K562 (cell line): ENCODE data around the gene VPS37B. TPM values are rescaled to one million over a fixed set of nuclear protein-coding genes. Genes with fewer than 3 reads are reported as not detected.

ENCODE experiments used
- BRD9 ChIP-seq: fragments of 450-650 bp; IDR thresholded peaks from 2 replicates; pipeline ENCODE4 v1.6.1; 2018; ENCODE audit warnings: low read depth; ENCODE audit not compliant: partially characterized antibody
- CBX1 ChIP-seq: sonication (generic); IDR thresholded peaks from 2 replicates; pipeline ENCODE4 v1.6.1; 2016; ENCODE audit warnings: antibody characterized with exemption, low read depth, mild to moderate bottlenecking
- ELF1 ChIP-seq: fragments of 200-800 bp; sonication (Bioruptor generic); IDR thresholded peaks from 2 replicates; pipeline ENCODE4 v1.6.1; 2016; ENCODE audit warnings: missing genetic modification characterization, missing compliant biosample characterization
- EWSR1 ChIP-seq: fragments of 450-650 bp; IDR thresholded peaks from 2 replicates; pipeline ENCODE4 v1.6.1; 2018; ENCODE audit warnings: borderline replicate concordance, mild to moderate bottlenecking, low read depth, moderate library complexity; ENCODE audit not compliant: partially characterized antibody
- HSF4 ChIP-seq: fragments of 250-450 bp; sonication (Bioruptor Pico); IDR thresholded peaks from 2 replicates; pipeline ENCODE4 v2.1.2; 2022; ENCODE audit warnings: mild to moderate bottlenecking, moderate library complexity, borderline replicate concordance
- ILK ChIP-seq: fragments of 450-650 bp; IDR thresholded peaks from 2 replicates; pipeline ENCODE4 v1.6.1; 2016; ENCODE audit warnings: missing genetic modification characterization, low read depth, mild to moderate bottlenecking, missing compliant biosample characterization, moderate library complexity, borderline replicate concordance
- MECOM ChIP-seq: fragments of 250-450 bp; sonication (Bioruptor Pico); IDR thresholded peaks from 2 replicates; pipeline ENCODE4 v1.8.0; 2022; ENCODE audit warnings: inconsistent platforms
- MYBL2 ChIP-seq, 2 experiments: fragments of 450-650 bp in 1 of 2; sonication (generic) in 1 of 2; formaldehyde crosslinking in 1 of 2; IDR thresholded peaks; 2 replicates each; pipeline versions ENCODE4 v1.6.1 to v1.8.1; 2017 to 2022; ENCODE audit warnings: borderline replicate concordance in 1 of 2, inconsistent platforms in 1 of 2, low read depth in 1 of 2, mild to moderate bottlenecking in 1 of 2, missing genetic modification reagents in 1 of 2, moderate library complexity in 1 of 2
- PATZ1 ChIP-seq: fragments of 250-450 bp; sonication (Bioruptor Pico); IDR thresholded peaks from 2 replicates; pipeline ENCODE4 v1.5.0; 2020; ENCODE audit warnings: mild to moderate bottlenecking, borderline replicate concordance
- SMAD1 ChIP-seq: fragments of 150-350 bp; IDR thresholded peaks from 2 replicates; pipeline ENCODE4 v1.6.1; 2014; ENCODE audit warnings: low read length, low read depth; ENCODE audit not compliant: partially characterized antibody
- STAT6 ChIP-seq: sonication (generic); formaldehyde crosslinking; IDR thresholded peaks from 2 replicates; pipeline ENCODE4 v1.8.1; 2023; ENCODE audit warnings: mild to moderate bottlenecking, missing genetic modification reagents
- TAF7 ChIP-seq: fragments of 450-650 bp; IDR thresholded peaks from 2 replicates; pipeline ENCODE4 v1.6.1; 2016; ENCODE audit warnings: missing genetic modification characterization, missing compliant biosample characterization
- TAL1 ChIP-seq: fragments of 450-650 bp; IDR thresholded peaks from 2 replicates; pipeline ENCODE4 v1.6.1; 2016; ENCODE audit warnings: mild to moderate bottlenecking
- ZBTB2 ChIP-seq: fragments of 450-650 bp; IDR thresholded peaks from 2 replicates; pipeline ENCODE4 v1.6.1; 2016; ENCODE audit warnings: antibody characterized with exemption
- ZNF133 ChIP-seq: fragments of 250-450 bp; sonication (Bioruptor Pico); IDR thresholded peaks from 2 replicates; pipeline ENCODE4 v1.4.0; 2020; ENCODE audit warnings: mild to moderate bottlenecking
- ZNF134 ChIP-seq: fragments of 250-450 bp; sonication (Bioruptor Pico); conservative IDR thresholded peaks from 2 replicates; pipeline ENCODE4 v1.4.0; 2020
- ZNF165 ChIP-seq: fragments of 250-450 bp; sonication (Bioruptor Pico); IDR thresholded peaks from 2 replicates; pipeline ENCODE4 v1.4.0; 2020; ENCODE audit warnings: borderline replicate concordance
- ZNF274 ChIP-seq: IDR thresholded peaks from 2 replicates; pipeline ENCODE4 v1.6.1; 2011; ENCODE audit warnings: low read depth, mild to moderate bottlenecking, low read length, moderate library complexity, borderline replicate concordance
- ZNF436 ChIP-seq: fragments of 250-450, 450-650 bp; sonication (Bioruptor Pico); formaldehyde crosslinking; IDR thresholded peaks from 2 replicates; pipeline ENCODE4 v1.7.0; 2020; ENCODE audit warnings: mild to moderate bottlenecking
- polyA plus RNA-seq, 8 experiments: library from polyadenylated mRNA; depleted of rRNA in 4 of 8; stranded (reverse) in 5 of 8; unstranded in 3 of 8; fragments of >200 nt; fragmentation: Nextera tagmentation in 2 of 8; fragmentation: Illumina TruSeq in 1 of 8; extraction: Ambion mirVana in 2 of 8; extraction: Trizol in 1 of 8; gene quantifications; 2 replicates each; pipeline versions ENCODE4 v1.2.1 to v1.2.3, GENCODE V29; 2011 to 2014; ENCODE audit warnings: inconsistent platforms in 1 of 8, missing spikeins in 1 of 8
- total RNA-seq, 7 experiments: library from RNA; depleted of rRNA in 6 of 7; stranded (reverse); fragments of >200 nt in 6 of 7; fragmentation: Illumina TruSeq in 2 of 7; extraction: Trizol in 2 of 7; gene quantifications; 2 replicates each; pipeline versions ENCODE4 v1.2.1 to v1.2.3, GENCODE V29; 2011 to 2021; ENCODE audit warnings: low replicate concordance in 1 of 7

VPS37B gene
- total and polyA plus RNA-seq, 9 of the 15 experiments (the other 6 are each of a cell fraction or from before 2014, with no cell fraction given), result 0.28 to 37.4 (median 17.9) TPM

- TF ChIP-seq PATZ1 (no peak), TAL1 (no peak), ZNF274 (no peak), HSF4 (CRISPR knock-in tag) (no peak), MYBL2 (IDR thresholded peaks at IDR 0.05; ENCODE audit: low read depth) (no peak), MYBL2 (CRISPR knock-in tag; IDR thresholded peaks at IDR 0.05; ENCODE audit: borderline replicate concordance) (no peak), SMAD1 (peak; percentile 64), BRD9 (no peak), ELF1 (tag) (peak; percentile 84), EWSR1 (no peak), ZNF436 (CRISPR knock-in tag) (no peak), MECOM (CRISPR knock-in tag) (no peak), STAT6 (CRISPR knock-in tag) (no peak), ZNF133 (CRISPR knock-in tag) (no peak), CBX1 (peak; percentile 87), ZNF165 (no peak; the same call in 1 of the 2 replicates), TAF7 (no peak), ZNF134 (CRISPR knock-in tag) (no peak), ILK (tag) (no peak), ZBTB2 (no peak)
Observed at GRCh38 chr12:122895704-122896636, at the start of gene VPS37B (continued).
